Esophagus squamous epithelium (tissue), 5 donors: ENCODE data around the gene SEC24C. TPM values are rescaled to one million over a fixed set of nuclear protein-coding genes. Genes with fewer than 3 reads are reported as not detected.
"Not testable (repeated sequence)": the region's sequence is repeated elsewhere in the genome, so short reads cannot be mapped to it uniquely, and the experiment has no call there.

ENCODE experiments used
- DNase-seq: peaks from one replicate; lab custom pipeline; 2025; lab: John Stamatoyannopoulos, UW
- H3K27ac ChIP-seq, 4 donors: fragments of 200-600 bp; sonication (generic); one replicate each; pipeline ENCODE4 v1.5.1; 2016 to 2019; ENCODE audit warnings: mild to moderate bottlenecking in 1 of 4
- H3K27me3 ChIP-seq, 4 donors: fragments of 200-600 bp; sonication (generic); 1 replicate in 3 of 4; 2 replicates in 1 of 4; pipeline versions ENCODE4 v1.5.1 to v1.6.0; 2017 to 2021; ENCODE audit warnings: antibody characterized with exemption in 1 of 4
- H3K36me3 ChIP-seq, 3 donors: fragments of 200-600 bp; sonication (generic); one replicate each; pipeline ENCODE4 v1.5.1; 2016 to 2019
- H3K4me1 ChIP-seq, 3 donors: fragments of 200-600 bp; sonication (generic); one replicate each; pipeline ENCODE4 v1.5.1; 2017 to 2019
- H3K4me3 ChIP-seq, 4 donors: fragments of 200-600 bp; sonication (generic); 1 replicate in 3 of 4; 2 replicates in 1 of 4; pipeline ENCODE4 v1.5.1; 2016 to 2019; ENCODE audit warnings: mild to moderate bottlenecking in 2 of 4, moderate library complexity in 1 of 4
- H3K9me3 ChIP-seq, 3 donors: fragments of 200-600 bp; sonication (generic); one replicate each; pipeline ENCODE4 v1.5.1; 2016 to 2019
- CTCF ChIP-seq, 6 experiments: fragments of 450-650 bp in 4 of 6; fragments of 200-600 bp in 2 of 6; sonication (generic) in 2 of 6; IDR thresholded peaks; one replicate each; pipeline ENCODE4 v1.5.1; 2016 to 2019; ENCODE audit warnings: antibody characterized with exemption in 6 of 6, mild to moderate bottlenecking in 4 of 6, moderate library complexity in 4 of 6
- POLR2A ChIP-seq, 4 donors: fragments of 450-650 bp; IDR thresholded peaks; one replicate each; pipeline ENCODE4 v1.6.1; 2017; ENCODE audit warnings: antibody characterized with exemption in 4 of 4, mild to moderate bottlenecking in 4 of 4, moderate library complexity in 3 of 4
- WGBS, 2 donors: methylation state at CpG; one replicate each; pipeline ENCODE4 v1.1.5; 2018; 5-methylcytosine and 5-hydroxymethylcytosine counted together
- intact Hi-C: fragments of 100-400 bp; cut with DNase I; formaldehyde crosslinking; loops from one replicate; pipeline ENCODE4 v1.15.0; 2022
- total RNA-seq, 4 donors: library from RNA; depleted of rRNA; stranded (reverse); fragments of >200 nt; gene quantifications; one replicate each; pipeline ENCODE4 v1.1.0, GENCODE V29; 2016
- donor health status: DM: yes; HTN: yes; CAD: no.

The SEC24C gene
- total RNA-seq, 4 donors from 2014 or later: 59.1 to 78.8 (median 64.6) TPM

GRCh38 chr10:73713912-73714311 is 30.3 kb upstream of the SEC24C start:
- H3K36me3 ChIP-seq: peaks cover 0 to 74% (median 25%) of the 10 kb centered on the region in 3 donors
- H3K27ac ChIP-seq, DNase-seq, H3K4me3 ChIP-seq, intact Hi-C loops, H3K27me3 ChIP-seq, H3K4me1 ChIP-seq, H3K9me3 ChIP-seq: not testable (repeated sequence)
- 84 to 96% methylated on average over 3 of the region's 3 CpGs for WGBS, 2 donors

GRCh38 chr10:73714483-73714882 is 29.7 kb upstream of the SEC24C start:
- intact Hi-C loops: not testable (repeated sequence)

GRCh38 chr10:73715179-73716156 is 28.7 kb upstream of the SEC24C start:
- 94 to 96% methylated on average over 7 of the region's 17 CpGs for WGBS, 2 donors
- intact Hi-C loops, H3K4me1 ChIP-seq: not testable (repeated sequence)

More at GRCh38 chr10:73714483-73714882, 29.7 kb upstream of the SEC24C start:
- H3K4me3 ChIP-seq, H3K9me3 ChIP-seq, H3K27me3 ChIP-seq, H3K27ac ChIP-seq, H3K4me1 ChIP-seq, DNase-seq: not testable (repeated sequence)
- WGBS, 2 donors: 25 to 64% methylated on average over 2 to 3 of the region's 3 CpGs
- H3K36me3 ChIP-seq: peaks cover 0 to 79% (median 25%) of the 10 kb centered on the region in 3 donors

GRCh38 chr10:73716251-73716650 is 27.9 kb upstream of the SEC24C start:
- Histone ChIP-seq H3K27ac (no peak overlapping the region), H3K4me1 (no peaks in the 10 kb centered on the region), H3K9me3 (no peaks in the 10 kb centered on the region), H3K36me3 (peaks cover 0 to 81% (median 37%) of the 10 kb centered on the region in 3 donors), H3K4me3 (no peak overlapping the region), H3K27me3 (no peaks in the 10 kb centered on the region)
- 58 to 82% methylated on average over 1 of the region's 1 CpG for WGBS, 2 donors
- TF ChIP-seq POLR2A (IDR thresholded peaks at IDR 0.05) (no peak), CTCF (IDR thresholded peaks at IDR 0.05) (no peak)
- intact Hi-C loops: no loop called here
- no peak for DNase-seq

More at GRCh38 chr10:73715179-73716156, 28.7 kb upstream of the SEC24C start:
- H3K9me3 ChIP-seq, DNase-seq, H3K27me3 ChIP-seq, H3K27ac ChIP-seq, H3K4me3 ChIP-seq: not testable (repeated sequence)
- H3K36me3 ChIP-seq: peaks cover 0 to 79% (median 35%) of the 10 kb centered on the region in 3 donors

- no peak for TF ChIP-seq CTCF (IDR thresholded peaks at IDR 0.05)
- H3K4me3 ChIP-seq: no peak overlapping the region
- DNase-seq: no peak
- no peaks in the 10 kb centered on the region for H3K4me1 ChIP-seq
- 60 to 64% methylated on average over 5 of the region's 5 CpGs for WGBS, 2 donors
- intact Hi-C loops: no loop called here
- H3K27ac ChIP-seq: peak overlapping the region in 1 of 4 donors; percentile 39
- no peaks in the 10 kb centered on the region for H3K27me3 ChIP-seq
- H3K36me3 ChIP-seq: peaks cover 0 to 81% (median 43%) of the 10 kb centered on the region in 3 donors
- H3K9me3 ChIP-seq: no peaks in the 10 kb centered on the region
Measured at GRCh38 chr10:73717556-73717955, 26.6 kb upstream of the SEC24C start.

- WGBS, 2 donors: 68 to 77% methylated on average over 4 of the region's 4 CpGs
- H3K9me3 ChIP-seq, intact Hi-C loops, H3K27me3 ChIP-seq, H3K4me3 ChIP-seq, H3K4me1 ChIP-seq, DNase-seq: not testable (repeated sequence)
- H3K27ac ChIP-seq: peak overlapping the region in 1 of 4 donors; percentile 34
- H3K36me3 ChIP-seq: peaks cover 0 to 100% (median 40%) of the 10 kb centered on the region in 3 donors
Measured at GRCh38 chr10:73720561-73720960, 23.6 kb upstream of the SEC24C start.

GRCh38 chr10:73723516-73723915 is 20.7 kb upstream of the SEC24C start:
- intact Hi-C loops: no loop called here
- H3K36me3 ChIP-seq: peaks cover 0 to 97% (median 18%) of the 10 kb centered on the region in 3 donors

DNA sequence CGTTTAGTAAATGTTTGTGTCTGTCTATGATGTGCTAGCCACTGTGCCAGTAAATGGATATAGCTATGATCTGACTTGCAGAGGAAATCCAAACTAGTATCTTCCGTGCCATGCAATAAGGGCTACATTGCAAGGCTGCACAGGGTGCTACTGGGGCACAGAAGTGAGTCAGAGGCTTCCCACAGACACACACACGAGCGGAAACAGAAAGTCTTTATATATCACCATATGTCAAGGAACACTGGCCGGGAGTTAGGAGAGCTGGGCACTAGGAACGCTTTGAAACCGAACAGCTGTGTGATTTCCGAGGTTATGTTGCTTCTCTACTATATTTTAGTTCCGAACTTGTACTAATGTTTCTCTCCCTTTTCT is 14.4 kb upstream of the SEC24C start:
- 0 to 1% methylated on average over 5 to 8 of the region's 9 CpGs for WGBS, 2 donors
- Histone ChIP-seq H3K4me1 (peaks cover 0 to 55% (median 18%) of the 10 kb centered on the region in 3 donors), H3K27ac (peak overlapping the region; percentile 87 to 97 (median 94)), H3K4me3 (peak overlapping the region; percentile 63 to 93 (median 84)), H3K36me3 (peaks cover 0 to 68% (median 5%) of the 10 kb centered on the region in 3 donors)
- DNase-seq, intact Hi-C loops, H3K9me3 ChIP-seq, H3K27me3 ChIP-seq: not testable (repeated sequence)

More at GRCh38 chr10:73723516-73723915, 20.7 kb upstream of the SEC24C start:
- 62 to 70% methylated on average over 4 of the region's 4 CpGs for WGBS, 2 donors
- Histone ChIP-seq H3K27me3 (no peaks in the 10 kb centered on the region), H3K27ac (no peak overlapping the region), H3K4me1 (peaks cover 0 to 3% (median 0%) of the 10 kb centered on the region in 3 donors), H3K9me3 (no peaks in the 10 kb centered on the region), H3K4me3 (no peak overlapping the region)
- no peak for DNase-seq
- TF ChIP-seq POLR2A (IDR thresholded peaks at IDR 0.05) (no peak), CTCF (IDR thresholded peaks at IDR 0.05) (no peak)
